HG03108 (cell line): ENCODE measurements around the gene KDELR3.

Experiments
- ATAC-seq: cut with Tn5 transposase; IDR thresholded peaks from one replicate; pipeline ENCODE4 v1.9.1; 2021; ENCODE audit warnings: moderate library complexity; ENCODE audit not compliant: unreplicated experiment

The KDELR3 gene

DNA sequence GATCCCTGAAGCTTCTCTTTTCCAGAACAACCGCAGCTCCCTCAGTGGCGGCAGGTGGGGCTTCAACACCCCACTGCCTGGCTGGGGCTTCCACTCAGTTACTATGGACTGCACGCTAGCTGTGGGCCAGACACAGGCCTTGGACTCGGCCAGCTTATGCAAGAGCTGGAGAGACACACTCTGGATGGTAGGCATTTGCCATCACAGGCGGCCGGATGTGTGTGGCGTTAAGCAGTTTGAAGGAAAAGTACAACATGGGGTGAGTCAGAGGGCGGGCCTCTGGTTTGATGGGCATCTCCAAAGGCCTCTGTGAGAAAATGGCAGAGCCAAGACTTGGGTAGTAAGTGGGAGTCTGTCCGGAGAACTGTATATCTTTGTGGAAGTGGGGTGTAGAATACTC, 30.5 kb upstream of the KDELR3 start:
- ATAC-seq = no peak

DNA sequence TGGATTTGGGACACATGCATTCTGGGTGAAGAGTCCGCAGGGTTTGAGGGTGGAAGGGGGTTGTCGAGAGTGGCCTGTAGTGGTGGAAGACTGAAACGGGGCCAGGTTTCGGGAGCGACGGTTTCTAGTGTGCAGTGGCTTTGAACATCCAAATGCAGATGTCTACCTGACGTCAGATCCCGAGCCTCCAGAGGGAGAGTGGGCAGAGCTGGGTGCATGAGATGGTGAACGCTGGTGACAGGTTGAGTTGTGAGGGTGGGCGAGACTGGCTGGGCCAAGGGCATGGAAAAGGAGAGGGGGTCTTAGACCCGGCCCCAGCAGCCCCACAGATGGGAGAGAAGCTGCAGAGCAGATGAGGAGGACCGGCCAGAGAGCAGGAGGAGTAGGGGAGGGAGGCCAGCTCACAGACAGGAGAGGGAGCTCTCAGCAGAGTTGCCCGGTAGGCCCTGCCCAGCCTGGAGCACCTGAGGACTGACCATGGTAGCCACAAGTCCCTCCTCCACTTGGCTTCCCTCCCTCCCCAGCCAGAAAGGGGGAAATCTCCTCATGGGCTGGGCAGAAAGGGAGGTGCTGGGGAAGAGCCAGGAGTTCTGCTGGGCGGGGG, 27.0 kb upstream of the KDELR3 start:
- ATAC-seq = no peak

DNA sequence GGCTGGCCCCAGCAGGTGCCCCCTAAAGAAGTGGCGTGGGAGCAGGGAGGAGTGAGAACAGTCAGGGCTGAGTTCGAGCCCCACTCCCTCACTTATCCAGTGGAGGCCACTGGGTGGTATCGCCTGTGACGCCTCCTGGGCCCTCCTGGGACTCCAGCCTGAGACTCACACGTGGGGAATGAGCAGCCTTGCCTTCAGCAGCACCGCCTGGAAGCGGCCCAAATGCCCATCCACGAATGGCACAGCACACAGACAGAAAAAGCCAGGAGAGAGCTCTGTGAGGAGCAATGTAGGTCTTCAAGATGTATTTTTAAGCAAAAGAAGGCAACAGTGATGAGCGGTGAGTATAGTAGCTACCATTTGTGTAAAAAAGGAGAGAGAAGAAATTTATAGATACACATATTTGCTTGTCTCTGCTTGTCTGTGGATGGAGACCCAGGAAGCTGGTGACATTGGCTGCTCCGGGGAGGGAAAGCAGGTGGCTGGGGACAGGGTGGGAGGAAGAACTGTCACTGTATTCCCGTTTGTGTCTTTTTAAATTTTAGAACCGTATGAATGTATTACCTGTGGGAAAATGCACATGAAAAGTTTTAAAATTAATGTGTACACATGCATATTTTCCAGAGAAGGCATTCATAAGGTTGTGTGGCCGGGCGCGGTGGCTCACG, 26.1 kb upstream of the KDELR3 start:
- ATAC-seq = no peak

DNA sequence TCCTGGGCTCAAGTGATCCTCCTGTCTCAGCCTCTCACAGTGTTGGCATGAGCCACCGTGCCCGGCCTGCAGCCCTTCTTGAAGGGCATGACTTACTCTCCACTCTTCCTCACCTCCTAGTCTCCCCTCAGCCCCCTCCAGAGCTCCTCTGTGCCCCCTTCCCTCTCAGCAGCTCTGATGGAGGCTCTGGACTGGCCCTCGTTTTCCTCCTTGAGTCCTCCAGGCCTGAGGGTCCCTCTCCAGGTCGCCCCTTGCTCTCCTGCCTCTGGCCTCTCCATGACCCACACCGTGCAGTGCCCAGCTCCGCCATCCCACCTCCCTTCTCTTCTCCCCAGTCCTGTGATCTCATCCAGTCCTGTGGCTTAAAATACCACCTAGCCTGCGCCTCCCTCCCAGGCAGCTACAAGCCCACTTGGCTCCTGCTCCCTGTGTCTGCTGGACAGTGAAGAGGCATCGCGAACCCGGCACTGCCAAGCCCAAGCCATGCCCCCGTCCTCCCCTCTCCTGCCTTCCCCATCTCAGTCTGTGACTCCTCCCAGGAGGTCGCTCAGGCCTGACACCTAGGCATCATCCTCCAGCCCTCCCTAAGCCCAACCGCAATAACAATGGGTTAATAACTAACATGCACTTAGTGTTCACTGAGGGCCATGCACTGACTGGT, 24.8 kb upstream of the KDELR3 start:
- ATAC-seq = no peak

DNA sequence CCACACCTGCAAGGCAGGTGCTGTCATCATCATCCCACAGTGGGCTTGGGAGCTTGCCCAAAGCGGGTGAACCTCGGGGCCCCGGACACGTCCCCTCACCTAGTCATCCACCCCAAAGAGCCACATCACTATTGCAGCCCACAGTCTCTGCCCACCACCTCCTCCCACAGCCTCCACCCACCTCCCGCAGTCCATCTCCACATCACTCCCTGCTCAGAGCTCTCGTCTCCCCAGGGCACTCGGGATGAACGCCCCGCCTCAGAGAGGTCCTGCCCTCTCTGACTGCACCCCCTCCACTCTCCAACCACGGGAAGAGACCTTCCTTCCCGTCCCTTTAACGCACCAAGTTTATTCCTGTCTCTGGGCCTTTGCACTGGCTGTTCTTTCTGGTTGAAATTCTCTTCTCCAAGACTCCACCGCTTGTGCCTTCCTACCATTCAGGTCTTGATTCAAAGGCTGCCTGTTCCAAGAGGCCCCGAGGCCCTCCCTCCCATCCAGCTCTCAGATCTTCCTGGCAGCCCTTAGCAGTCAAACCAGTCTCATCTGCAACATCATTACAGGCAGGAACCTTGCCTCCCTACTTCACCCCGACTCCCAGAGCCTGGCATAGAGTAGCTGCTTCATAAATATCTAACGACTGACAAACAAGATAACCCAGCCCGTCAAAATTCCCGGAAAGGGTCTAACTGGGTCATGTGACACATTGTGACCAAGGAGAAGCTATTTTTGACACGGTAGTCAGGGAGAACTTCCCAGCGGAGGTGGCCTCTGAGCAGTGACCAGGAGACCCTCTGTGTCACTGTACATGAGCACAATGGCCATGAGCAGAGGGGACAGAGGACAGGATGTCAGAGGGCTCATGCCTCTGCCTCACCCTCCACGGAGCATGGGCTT, 24.0 kb upstream of the KDELR3 start:
- ATAC-seq = no peak

DNA sequence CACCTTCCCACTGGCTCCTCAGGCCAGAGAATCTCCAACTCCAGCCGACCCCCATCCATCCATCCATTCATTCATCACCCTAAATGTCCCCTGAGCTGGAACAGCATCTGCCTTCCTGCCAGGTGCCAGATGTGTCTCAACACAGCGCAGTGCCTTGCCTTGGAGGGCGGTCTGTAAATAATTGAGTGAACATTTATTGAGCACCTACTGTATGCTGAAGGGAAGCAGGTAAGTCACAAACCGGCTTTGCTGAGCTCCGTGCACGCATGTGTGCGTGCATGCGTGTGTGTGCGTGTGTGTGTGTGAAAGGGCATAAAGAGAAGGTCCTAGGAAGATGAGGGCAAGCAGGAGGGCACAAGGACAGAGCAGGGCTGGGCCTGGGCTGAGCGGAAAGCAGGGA, 23.1 kb upstream of the KDELR3 start:
- ATAC-seq = no peak

DNA sequence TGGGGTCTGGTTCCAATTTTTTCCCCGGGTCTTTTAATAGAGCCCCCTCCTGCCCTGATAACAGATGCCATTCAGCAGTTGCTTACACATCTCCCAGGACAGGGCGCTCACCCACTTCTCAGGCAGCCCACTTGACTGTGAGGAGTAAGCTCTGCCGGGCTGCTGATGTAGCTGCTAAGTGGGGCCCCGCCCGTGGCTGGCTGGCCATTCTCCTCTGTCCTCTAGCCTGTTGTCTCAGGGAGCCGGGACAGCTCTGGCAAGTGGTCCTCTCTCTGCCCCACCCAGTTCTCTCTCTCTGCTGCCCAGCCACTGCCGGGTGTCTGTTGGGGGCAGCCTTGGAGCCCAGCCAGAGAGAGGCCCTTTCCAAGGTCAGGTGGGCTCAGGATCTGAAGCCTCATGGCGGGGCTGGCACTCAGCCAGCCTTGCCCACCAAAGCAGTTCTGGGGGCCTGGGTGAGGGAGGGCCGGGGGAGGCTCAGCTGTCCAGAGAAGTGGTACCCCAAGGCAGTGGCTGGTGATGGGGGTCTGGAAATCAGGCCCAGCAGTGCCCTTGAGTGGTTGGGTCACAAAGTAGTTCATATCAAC, 21.8 kb upstream of the KDELR3 start:
- ATAC-seq = no peak

DNA sequence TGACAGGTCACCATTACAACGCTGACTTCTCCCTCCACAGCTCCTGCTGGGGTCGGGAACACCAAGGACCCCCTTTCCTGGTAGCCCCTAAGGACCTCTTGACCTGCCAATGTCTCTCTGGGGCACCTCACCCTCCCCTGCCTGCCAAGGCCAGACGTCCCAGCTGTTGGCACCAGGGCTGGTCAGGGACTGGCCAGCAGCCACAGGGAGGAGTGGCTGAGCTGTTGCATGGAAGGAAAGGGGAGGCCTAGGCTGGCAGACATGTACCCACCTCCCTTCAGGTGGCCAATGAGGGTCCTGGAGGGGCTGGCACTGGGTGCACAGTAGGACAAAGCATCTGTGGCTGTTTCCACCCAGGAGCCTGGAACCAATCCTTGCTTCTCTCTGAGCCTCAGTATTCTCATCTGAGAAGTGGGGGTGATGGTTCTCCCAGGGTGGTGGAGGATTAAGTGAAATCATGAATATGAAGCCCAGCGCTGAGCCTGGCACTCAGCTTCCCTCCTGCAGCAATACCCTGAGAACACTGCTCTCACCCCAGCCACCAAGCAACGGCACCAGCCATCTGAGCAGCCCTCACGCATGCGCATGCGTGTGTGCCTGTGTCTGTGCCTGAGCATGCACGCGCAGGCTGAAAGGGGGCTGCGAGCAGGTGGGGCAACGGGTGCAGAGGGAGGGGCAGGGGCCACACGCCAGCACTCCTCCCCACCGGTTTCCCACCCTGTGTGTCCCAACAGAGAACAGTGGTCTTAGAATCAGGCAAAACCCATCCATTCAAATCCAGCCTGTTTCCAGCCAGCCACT, 18.8 kb upstream of the KDELR3 start:
- ATAC-seq = no peak

DNA sequence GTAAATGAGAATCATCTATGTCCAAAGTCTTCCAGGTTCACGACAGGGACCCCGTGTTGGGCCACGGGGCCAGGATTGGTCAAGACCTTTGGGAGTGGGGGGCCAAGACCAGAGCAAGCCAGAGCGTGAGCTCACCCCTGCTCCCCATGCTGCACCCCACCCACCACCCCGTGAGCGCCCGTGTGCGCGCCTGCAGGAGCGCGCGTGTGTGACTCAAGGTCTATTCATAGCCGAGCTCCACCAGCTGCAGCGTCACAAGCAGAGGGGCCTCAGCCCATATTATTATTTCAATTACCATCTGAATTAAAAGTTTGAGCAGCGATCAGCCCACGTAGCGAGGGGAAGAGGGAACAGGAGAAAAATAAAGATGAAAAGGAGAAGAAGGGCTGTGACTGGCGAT, 18.1 kb upstream of the KDELR3 start:
- ATAC-seq = no peak

DNA sequence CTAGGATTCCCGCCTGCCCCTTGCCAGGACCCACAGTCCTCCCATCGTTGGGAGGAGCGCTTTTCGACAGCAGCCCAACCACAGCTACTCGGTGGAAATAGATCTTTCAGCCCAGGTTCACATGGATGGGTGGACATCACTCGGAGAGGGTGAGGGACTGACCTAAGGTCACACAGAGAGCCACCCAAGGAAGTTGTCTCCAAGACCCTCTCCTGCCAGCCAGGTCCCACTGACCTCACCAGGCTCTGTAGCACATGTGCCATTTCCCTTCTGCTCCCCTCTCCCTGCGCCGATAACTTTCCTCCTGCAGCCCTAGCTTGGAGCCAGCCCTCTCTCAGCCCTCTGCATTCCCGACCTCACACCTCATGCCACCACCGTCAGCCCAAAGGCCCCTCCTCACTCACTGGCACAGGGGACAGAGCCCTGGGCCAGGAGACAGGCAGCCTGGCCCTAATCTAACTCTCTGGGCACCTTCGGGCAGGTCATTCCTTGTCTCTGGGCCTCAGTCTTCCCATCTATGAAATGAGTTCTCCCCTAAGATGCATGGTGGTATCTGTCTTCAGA, 17.6 kb upstream of the KDELR3 start:
- ATAC-seq = no peak

DNA sequence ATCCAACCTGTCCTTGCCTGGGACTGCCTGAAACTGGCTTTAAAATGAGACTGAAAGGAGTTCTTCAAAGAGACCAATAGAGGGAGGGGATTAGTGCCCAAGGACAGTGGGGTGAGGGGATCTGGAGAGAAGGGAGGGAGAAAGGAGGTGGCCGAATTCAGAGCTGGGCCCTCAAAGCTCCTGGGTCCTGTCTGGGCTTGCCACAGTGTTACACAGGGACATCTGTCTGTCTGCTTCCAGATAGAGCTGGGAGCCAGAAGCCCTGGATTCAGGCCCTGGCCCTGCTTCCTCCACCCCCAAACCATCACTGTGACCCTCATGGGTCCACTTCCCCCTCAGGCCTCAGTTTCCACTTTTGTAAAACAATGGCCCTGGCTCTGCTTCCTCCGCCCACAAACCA, 16.5 kb upstream of the KDELR3 start:
- no peak for ATAC-seq

DNA sequence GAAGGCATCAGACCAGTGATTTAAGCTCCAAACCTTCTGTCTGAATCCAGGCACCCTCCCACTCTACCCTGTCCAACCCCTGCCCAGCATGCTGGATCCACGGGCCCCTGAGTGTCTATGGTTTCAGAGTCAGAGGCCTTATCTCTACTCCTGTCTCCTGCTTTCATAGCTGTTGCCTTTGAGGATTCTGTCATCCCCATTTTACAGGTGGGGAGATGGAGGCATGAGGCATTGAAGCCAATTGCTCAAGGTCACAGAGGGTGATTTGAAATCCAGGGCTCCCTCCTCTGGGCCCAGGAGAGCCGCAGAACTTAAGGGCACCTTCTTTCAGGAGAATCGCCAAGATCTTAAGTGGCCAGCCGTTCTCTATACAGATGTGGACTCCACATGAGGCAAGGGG, 16.0 kb upstream of the KDELR3 start:
- ATAC-seq = no peak

DNA sequence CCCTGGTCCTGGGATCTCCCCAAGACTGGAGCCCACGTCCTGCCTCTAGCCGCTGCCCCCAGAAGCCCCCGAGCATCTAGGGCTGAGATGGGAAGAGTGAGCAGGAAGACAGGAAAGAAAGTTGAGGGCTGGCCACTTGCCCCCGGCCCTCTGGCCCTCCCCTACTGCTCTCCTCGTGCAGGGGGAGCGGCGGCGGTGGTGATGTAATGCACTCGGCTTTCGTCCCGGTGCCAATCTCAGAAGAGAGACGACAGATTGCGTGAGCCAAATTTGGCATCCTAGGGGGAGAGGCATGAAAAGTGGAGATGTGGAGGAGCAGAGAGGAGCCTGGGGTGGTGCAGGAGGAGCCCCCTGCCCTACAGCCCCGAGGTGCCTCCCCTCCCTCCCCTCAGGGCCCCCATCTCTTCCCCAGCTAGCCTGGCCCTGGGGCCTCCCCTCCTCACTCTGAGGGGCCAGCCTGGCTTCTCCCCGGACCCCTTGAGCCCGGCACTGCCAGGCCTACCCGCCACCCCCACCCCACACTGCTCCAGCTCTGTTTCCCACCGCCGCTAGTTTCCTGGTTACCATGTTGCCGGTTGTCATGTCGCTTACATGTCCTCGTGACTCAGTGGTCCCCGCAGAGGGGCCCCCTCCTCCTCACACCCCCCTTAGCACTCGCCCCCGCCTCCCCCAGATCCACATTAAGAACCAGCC, 15.4 kb upstream of the KDELR3 start:
- no peak for ATAC-seq

DNA sequence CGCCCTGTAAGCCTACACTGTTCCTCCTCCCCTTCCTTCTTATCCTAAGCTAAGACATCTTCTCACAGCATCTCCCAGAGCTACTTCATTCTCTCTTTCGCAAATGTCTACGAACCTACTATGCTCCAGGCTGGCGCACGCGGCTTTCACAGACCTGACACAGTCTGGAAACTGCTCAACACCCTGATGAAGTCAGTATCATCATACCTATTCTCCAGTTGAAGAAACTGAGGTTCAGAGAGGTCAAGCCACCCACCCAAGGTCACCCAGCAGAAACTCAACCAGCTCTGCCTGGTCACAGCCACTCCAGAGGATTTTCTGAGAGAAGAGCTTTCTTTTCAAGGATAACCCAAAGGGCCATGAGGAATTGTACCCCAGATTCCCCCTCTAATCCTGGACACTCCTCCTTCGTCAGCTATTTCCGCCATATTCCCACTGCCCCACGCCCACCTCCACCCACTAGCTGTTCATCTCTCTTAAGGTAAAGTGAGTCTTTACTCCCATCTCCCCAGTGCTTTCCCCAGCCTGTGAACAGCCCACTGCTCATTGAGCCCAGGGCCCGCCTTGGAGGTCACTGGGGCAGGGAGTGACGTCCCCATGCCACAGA, 14.7 kb upstream of the KDELR3 start:
- ATAC-seq = no peak

DNA sequence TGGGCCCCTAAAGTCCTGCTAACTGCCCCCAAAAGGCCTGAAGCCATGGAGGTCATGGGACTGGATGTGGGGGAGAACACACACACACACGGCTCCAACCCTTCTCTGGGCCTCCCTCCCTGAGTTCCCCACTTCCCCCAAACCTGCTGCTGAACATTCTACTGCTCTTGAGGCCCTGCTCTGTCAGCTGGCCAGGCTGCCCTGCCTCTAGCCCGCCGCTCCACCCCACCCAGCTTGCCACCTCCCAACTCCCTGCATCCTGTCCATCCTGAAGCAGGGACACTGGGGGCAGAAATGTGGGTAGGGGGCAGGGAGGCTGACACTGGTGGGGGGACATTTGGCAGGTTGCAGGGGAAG, 13.9 kb upstream of the KDELR3 start:
- no peak for ATAC-seq

DNA sequence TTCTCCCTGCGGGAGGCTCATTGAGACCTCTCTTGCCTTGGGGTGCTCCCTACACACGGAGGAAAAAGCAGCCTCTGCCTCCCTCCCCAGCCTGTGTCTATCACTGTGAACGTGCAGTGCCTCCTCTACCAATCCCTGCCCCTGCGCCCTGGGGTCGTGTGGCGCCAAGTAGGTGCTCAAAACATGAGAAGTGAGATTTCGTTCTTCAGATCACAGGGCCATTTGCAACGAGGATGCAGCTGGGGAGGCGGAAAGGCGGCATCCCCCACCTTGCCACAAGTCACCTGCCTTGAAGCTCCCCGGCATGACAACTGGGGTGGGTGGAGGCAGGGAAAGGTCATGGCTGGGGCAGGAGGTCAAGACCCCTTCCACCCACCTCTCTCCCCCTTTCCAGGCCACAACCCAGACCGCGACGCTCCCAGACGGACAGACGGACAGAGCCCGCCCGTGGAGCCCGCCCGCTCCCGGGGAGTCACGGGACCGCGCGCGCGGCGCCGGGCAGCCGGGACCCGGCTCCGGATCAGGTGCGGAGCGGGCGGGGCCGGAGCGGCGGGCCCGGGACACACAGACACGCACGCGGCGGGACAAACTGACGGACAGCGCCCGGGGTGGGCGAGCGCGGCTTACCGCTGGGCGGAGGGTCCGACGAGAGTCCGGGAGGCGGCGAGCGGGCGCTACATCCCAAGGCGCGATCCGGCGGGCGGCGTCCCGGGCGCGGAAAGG, 13.4 kb upstream of the KDELR3 start:
- no peak for ATAC-seq

DNA sequence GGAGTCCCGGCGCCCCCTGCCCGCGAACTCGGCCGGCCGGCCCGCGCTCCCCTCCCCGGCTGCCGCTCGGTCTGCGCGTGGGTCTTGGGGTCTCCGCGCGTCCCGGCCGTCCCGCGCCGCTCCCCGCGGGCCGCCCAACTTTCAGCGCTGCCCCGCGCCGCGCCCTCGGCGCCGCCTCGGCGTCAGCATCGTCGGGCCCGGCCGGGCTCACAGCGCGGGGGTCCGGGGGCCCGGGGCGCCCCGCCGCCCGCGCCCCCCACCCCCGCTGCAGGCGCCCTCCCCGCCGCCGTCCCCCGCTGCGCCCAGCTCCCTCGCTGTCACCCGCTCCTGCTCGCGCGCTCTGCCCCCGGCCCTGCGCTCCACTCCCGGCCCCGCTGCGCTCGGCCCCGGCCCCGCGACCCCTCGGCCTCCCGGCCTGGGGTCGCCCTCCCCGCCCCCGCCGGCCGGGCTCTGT, 12.8 kb upstream of the KDELR3 start, which contains the start of gene KCNJ4:
Gene KCNJ4 (minus strand): TSS at position 124 of the 454 bp plus-strand sequence. CDS start 27,067 bp downstream, outside the sequence.
- ATAC-seq = no peak
